Testis (tissue), 3 donors: ENCODE results near the gene MACF1. TPM values are rescaled to one million over a fixed set of nuclear protein-coding genes. Genes with fewer than 3 reads are reported as not detected.

Experiments used
- DNase-seq: peaks from one replicate; pipeline ENCODE4 v3.0.0-alpha.2; 2019
- H3K27ac ChIP-seq, 2 donors: fragments of 200-600 bp; sonication (generic); one replicate each; pipeline ENCODE4 v1.5.1; 2019
- H3K27me3 ChIP-seq: fragments of 200-600 bp; sonication (generic); one replicate; pipeline ENCODE4 v1.5.1; 2019
- H3K36me3 ChIP-seq: fragments of 200-600 bp; sonication (generic); one replicate; pipeline ENCODE4 v1.5.1; 2017; ENCODE audit warnings: low read depth; ENCODE audit errors: missing control alignments
- H3K4me1 ChIP-seq: fragments of 200-600 bp; sonication (generic); one replicate; pipeline ENCODE4 v1.5.1; 2019
- H3K4me3 ChIP-seq, 2 donors: fragments of 200-600 bp; sonication (generic); one replicate each; pipeline ENCODE4 v1.5.1; 2017 to 2019
- H3K9me3 ChIP-seq: fragments of 200-600 bp; sonication (generic); one replicate; pipeline ENCODE4 v1.5.1; 2017
- POLR2A ChIP-seq: fragments of 450-650 bp; IDR thresholded peaks from one replicate; pipeline ENCODE4 v1.6.1; 2017; ENCODE audit warnings: antibody characterized with exemption, mild to moderate bottlenecking, moderate library complexity
- WGBS, 2 donors: methylation state at CpG; one replicate each; pipeline ENCODE4 v1.1.5; 2018; 5-methylcytosine and 5-hydroxymethylcytosine counted together
- intact Hi-C: fragments of 100-400 bp; cut with DNase I; formaldehyde crosslinking; loops from one replicate; pipeline ENCODE4 v1.15.1; 2023; ENCODE audit warnings: low total_unique reads
- polyA plus RNA-seq: library from polyadenylated mRNA; stranded (reverse); fragments of 350-450 nt; fragmentation: Illumina TruSeq; extraction: RNeasy Lipid Tissue Mini Kit (QIAGEN cat#74804); gene quantifications from one replicate; pipeline ENCODE4 v1.2.3, GENCODE V29; 2014; ENCODE audit warnings: low read depth, low replicate concordance; ENCODE audit not compliant: insufficient read depth
- total RNA-seq, 2 donors: library from RNA; depleted of rRNA; stranded (reverse); fragments of >200 nt; gene quantifications; one replicate each; pipeline ENCODE4 v1.2.3, GENCODE V29; 2016
- TF ChIP-seq, protein P1 (sequence below), 3 experiments: fragments of 450-650 bp in 2 of 3; fragments of 200-600 bp in 1 of 3; sonication (generic) in 1 of 3; IDR thresholded peaks; one replicate each; pipeline ENCODE4 v1.5.1; 2016 to 2019; ENCODE audit warnings: antibody characterized with exemption in 3 of 3, mild to moderate bottlenecking in 2 of 3, moderate library complexity in 1 of 3

Gene MACF1
- total and polyA plus RNA-seq, 3 donors from 2014 or later = 136 to 494 (median 422) TPM

DNA sequence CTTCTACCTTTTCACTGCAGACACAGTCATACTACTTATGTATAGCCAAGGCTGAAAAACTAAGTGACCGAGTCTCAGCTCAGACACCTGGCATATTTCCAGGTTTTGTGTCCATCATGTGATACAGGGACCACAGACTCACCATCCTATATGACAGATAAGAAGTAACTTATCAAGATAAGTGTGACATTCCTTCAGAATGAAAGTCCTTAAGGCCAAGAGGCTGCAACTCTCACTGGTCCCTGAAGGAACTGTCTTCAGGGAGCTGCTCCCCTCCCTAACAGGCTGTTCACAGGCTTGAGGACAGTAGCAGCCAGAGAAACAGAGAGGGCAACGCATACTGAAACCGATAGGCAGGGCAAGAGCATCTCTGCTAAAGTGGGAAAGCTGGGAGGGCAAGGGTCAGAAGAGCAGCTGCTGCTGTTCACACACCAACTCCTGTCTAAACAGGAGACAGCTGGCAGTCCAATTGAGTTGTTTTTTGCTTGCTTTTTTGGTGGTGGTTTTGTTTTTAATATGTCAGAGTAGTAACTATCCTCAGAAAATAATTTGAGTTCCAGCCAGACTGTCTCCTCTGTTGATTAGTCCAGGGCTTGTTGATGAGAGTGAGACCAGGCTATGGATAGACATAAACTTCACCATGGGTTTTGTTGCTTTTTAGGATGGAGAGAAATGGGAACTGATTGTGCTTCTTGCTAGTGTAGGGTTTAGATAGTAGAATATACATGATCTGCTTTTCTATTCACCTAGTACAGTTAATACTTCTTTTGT is 67.7 kb downstream of the MACF1 start:
- peak overlapping the region in 1 of 2 donors; percentile 52 for H3K27ac ChIP-seq
- H3K27me3 ChIP-seq = no peaks in the 10 kb centered on the region
- no peak for DNase-seq
- H3K9me3 ChIP-seq = no peaks in the 10 kb centered on the region
- TF ChIP-seq POLR2A = no peak
- TF ChIP-seq, protein P1, sequence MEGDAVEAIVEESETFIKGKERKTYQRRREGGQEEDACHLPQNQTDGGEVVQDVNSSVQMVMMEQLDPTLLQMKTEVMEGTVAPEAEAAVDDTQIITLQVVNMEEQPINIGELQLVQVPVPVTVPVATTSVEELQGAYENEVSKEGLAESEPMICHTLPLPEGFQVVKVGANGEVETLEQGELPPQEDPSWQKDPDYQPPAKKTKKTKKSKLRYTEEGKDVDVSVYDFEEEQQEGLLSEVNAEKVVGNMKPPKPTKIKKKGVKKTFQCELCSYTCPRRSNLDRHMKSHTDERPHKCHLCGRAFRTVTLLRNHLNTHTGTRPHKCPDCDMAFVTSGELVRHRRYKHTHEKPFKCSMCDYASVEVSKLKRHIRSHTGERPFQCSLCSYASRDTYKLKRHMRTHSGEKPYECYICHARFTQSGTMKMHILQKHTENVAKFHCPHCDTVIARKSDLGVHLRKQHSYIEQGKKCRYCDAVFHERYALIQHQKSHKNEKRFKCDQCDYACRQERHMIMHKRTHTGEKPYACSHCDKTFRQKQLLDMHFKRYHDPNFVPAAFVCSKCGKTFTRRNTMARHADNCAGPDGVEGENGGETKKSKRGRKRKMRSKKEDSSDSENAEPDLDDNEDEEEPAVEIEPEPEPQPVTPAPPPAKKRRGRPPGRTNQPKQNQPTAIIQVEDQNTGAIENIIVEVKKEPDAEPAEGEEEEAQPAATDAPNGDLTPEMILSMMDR (IDR thresholded peaks at IDR 0.05) = no peak
- 30 to 40% methylated on average over 3 of the region's 3 CpGs for WGBS, 2 donors
- peaks cover 35% of the 10 kb centered on the region for H3K4me1 ChIP-seq
- H3K4me3 ChIP-seq = no peak overlapping the region
- H3K36me3 ChIP-seq = no peaks in the 10 kb centered on the region
- intact Hi-C loops = no loop called here

DNA sequence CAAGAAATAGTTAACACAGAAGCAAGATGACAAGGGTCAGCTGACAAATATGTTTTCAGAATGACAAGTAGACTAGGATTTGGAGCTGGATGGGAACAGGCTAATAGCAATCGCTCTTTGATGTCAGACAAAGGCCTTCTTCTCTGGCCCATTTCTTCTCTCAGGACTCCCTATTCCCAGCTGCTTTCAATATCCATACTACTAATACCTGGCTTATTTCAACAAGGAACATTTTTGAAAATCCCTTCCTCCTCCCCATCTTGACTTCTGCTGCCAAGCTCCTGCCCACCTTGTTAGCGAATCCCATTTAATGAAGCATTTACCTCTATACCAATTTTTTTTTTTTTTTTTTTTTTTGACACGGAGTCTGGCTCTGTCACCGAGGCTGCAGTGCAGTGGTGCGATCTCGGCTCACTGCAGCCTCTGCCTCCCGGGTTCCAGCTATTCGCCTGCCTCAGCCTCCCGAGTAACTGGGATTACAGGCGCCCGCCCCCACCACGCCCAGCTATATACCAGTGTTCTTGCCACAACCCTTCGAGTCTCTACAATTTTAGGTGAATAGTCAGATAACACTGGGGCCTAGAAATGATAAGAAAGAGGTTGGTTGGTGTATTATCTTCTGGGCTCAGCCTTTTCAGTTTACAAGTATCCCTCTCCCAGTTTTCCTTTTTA is 68.4 kb downstream of the MACF1 start:
- no peaks in the 10 kb centered on the region for H3K9me3 ChIP-seq
- no peak overlapping the region for H3K27ac ChIP-seq
- no peak for TF ChIP-seq POLR2A
- TF ChIP-seq, protein P1 (IDR thresholded peaks at IDR 0.05) = no peak
- no peaks in the 10 kb centered on the region for H3K36me3 ChIP-seq
- no peak for DNase-seq
- no peaks in the 10 kb centered on the region for H3K27me3 ChIP-seq
- peaks cover 35% of the 10 kb centered on the region for H3K4me1 ChIP-seq
- intact Hi-C loops = no loop called here
- no peak overlapping the region for H3K4me3 ChIP-seq
- WGBS, 2 donors = 89 to 90% methylated on average over 13 of the region's 13 CpGs

DNA sequence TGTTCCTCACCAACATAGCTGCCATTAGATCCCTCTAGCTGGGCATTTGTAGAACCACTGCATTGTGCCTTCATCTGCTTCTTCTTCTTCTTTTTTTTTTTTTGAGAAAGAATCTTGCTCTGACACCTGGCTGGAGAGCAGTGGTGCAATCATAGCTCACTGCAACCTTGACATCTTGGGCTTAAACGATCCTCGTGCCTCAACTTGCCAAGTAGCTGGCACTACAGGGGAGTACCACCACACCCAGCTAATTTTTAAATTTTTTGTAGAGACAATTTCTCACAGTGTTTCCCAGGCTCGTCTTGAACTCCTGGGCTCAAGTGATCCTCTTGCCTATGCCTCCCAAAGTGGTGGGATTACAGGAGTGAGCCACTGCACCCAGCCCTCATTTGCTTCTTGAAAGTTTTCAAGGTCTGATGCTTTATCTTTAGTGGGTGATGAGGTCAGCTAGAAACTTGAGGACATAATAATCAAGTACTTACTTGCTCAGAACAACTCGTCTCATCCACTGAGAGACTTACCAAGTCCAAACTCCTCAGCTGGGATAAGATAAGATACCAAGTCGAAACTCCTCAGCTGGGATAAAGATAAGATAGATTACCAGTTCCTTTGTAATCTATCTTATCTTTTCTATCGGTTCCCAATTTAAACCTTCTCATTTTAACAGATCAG is 71.5 kb downstream of the MACF1 start:
- no peak overlapping the region for H3K27ac ChIP-seq
- H3K4me1 ChIP-seq = peaks cover 13% of the 10 kb centered on the region
- no peaks in the 10 kb centered on the region for H3K27me3 ChIP-seq
- no peak overlapping the region for H3K4me3 ChIP-seq
- H3K36me3 ChIP-seq = no peaks in the 10 kb centered on the region
- DNase-seq = no peak
- no peaks in the 10 kb centered on the region for H3K9me3 ChIP-seq
- intact Hi-C loops = no loop called here
- no peak for TF ChIP-seq POLR2A
- TF ChIP-seq, protein P1 (IDR thresholded peaks at IDR 0.05) = no peak
- whole genome bisulfite sequencing, 2 donors = 57 to 59% methylated on average over 6 of the region's 6 CpGs

DNA sequence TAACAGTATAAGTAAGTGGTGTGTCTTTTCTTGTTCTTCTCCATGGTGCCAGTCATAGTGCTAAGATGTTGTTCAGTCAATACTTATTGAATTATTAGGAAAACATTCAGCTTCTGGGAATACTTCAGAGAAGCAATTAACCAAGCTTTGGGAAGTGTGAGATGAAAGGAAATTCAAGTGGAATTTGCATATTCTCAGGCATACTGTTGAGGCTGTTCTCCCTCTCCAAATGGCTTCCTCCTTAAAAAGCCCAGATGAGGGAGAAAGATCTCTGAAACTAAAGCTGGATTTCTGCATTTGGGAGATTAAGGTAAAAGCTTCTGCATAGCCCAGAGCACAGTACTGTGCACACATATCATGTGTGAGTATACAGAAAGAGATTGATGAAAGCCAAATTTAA is 73.4 kb downstream of the MACF1 start:
- Histone ChIP-seq H3K4me3 (no peak overlapping the region), H3K36me3 (no peaks in the 10 kb centered on the region), H3K27ac (no peak overlapping the region), H3K27me3 (no peaks in the 10 kb centered on the region), H3K9me3 (no peaks in the 10 kb centered on the region), H3K4me1 (no peaks in the 10 kb centered on the region)
- intact Hi-C loops = no loop called here
- DNase-seq = no peak
- TF ChIP-seq POLR2A = no peak
- TF ChIP-seq, protein P1 (IDR thresholded peaks at IDR 0.05) = no peak
